Adrenal gland (tissue), 5 donors: ENCODE results near the gene SEC61A1.

Source experiments
- POLR2A ChIP-seq, 2 donors: fragments of 450-650 bp; IDR thresholded peaks; one replicate each; pipeline ENCODE4 v1.6.1; 2017; ENCODE audit warnings: antibody characterized with exemption in 2 of 2, mild to moderate bottlenecking in 2 of 2, moderate library complexity in 1 of 2
- TF ChIP-seq, protein P1 (sequence below), 6 experiments: fragments of 450-650 bp in 4 of 6; fragments of 200-600 bp in 2 of 6; sonication (generic) in 1 of 6; IDR thresholded peaks; 1 replicate in 5 of 6; 2 replicates in 1 of 6; pipeline versions ENCODE4 v1.5.1 to v1.8.0; 2016 to 2021; ENCODE audit warnings: antibody characterized with exemption in 6 of 6, mild to moderate bottlenecking in 2 of 6, moderate library complexity in 1 of 6
- donor health status: DM: no; HTN: no; CAD: no.

- TF ChIP-seq, protein P1, sequence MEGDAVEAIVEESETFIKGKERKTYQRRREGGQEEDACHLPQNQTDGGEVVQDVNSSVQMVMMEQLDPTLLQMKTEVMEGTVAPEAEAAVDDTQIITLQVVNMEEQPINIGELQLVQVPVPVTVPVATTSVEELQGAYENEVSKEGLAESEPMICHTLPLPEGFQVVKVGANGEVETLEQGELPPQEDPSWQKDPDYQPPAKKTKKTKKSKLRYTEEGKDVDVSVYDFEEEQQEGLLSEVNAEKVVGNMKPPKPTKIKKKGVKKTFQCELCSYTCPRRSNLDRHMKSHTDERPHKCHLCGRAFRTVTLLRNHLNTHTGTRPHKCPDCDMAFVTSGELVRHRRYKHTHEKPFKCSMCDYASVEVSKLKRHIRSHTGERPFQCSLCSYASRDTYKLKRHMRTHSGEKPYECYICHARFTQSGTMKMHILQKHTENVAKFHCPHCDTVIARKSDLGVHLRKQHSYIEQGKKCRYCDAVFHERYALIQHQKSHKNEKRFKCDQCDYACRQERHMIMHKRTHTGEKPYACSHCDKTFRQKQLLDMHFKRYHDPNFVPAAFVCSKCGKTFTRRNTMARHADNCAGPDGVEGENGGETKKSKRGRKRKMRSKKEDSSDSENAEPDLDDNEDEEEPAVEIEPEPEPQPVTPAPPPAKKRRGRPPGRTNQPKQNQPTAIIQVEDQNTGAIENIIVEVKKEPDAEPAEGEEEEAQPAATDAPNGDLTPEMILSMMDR (IDR thresholded peaks at IDR 0.05): no peak
- no peak for TF ChIP-seq POLR2A (IDR thresholded peaks at IDR 0.05)
Measured at GRCh38 chr3:128070898-128071591, 18.8 kb downstream of the SEC61A1 start.
